HG03439 (cell line): Measurements from ENCODE around the gene ANXA4.
"Not testable (repeated sequence)": the region's sequence is repeated elsewhere in the genome, so short reads cannot be mapped to it uniquely, and the experiment has no call there.

Experiments used
- ATAC-seq: cut with Tn5 transposase; IDR thresholded peaks from one replicate; pipeline ENCODE4 v1.9.1; 2021; ENCODE audit warnings: mild to moderate bottlenecking, moderate library complexity; ENCODE audit not compliant: unreplicated experiment

The ANXA4 gene

DNA sequence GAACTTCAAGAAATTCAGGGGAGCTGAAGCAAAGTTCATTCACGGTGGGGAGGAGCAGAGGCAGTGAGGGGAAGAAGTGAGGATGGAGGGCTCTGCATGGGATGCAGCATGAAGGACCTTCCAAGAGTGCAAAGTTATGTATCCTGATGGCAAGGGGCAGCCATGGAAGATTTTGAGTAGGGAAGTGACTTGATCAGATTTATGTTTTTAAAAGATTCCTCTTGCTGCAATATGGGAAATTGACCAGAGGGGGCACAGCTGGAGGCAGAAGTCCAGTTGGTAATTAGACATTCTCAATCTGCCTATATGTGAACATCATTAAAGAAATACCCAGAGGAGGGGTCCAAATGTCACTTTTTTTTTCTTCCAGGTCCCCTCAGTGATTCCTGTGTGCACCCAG lies 21.5 kb upstream of the ANXA4 start:
- no peak for ATAC-seq

DNA sequence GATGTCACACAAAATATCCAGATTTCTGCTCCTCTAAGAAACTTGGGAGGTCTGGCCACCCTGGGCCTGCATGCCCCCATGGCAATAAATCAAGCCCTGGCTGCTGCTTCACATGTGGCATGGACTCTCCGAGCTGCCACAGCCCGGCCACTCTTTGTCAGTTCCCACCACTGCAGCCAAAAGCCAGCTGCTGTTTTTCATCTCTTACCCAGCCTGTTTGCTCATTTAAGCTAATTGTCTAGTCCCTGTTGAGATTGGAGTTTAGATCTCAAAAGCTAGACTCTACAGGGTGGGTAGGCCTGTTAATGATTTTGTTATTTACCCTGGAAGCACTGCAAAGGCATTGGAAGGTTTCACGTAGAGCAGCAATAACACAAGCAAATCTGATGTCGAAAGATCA lies 20.9 kb upstream of the ANXA4 start:
- ATAC-seq: no peak

DNA sequence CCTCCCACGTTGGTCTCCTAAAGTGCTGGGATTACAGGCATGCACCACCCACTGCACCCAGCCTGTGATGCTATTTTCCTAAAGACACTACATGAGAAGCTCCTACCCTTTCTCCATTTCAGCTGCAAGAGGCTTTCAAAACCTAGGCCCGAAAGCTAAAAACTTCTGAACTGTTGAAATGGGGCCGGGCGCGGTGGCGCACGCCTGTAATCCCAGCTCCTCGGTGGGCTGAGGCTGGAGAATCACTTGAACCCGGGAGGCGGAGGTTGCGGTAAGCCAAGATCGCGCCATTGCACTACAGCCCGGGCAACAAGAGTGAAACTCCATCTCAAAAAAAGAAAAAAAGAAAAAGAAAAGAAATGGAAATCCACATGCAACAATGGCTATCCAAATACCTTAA lies 18.1 kb upstream of the ANXA4 start:
- no peak for ATAC-seq

DNA sequence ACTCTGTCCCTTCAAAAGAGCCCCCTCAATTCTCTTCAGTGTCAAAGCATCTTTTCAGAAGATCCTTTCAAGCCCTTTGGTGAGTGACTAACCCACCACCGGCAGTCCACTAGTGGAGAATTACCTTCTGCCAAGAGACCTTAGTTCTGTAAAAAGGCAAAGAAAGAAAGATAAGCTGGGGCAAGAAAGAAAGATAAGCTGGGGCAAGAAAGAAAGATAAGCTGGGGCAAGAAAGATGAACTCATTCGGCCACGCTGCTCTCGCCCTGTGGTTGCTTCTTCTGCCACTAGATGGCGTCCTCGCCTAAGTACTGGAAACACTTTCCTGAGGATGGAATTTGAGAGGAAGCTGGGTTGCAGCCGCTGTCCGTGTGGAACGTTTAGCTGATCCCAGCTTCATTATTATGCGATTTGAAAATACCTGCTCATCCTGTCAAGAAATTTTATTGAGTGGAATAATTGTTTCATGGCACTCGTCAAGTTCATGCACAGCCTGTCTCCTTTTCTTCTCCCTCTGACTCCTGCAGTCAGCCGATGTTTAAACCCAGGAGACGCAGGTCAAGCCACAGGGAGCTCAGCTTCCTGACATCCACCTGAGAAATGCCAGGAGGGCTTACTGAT lies 17.3 kb upstream of the ANXA4 start:
- peak; percentile 73 for ATAC-seq

DNA sequence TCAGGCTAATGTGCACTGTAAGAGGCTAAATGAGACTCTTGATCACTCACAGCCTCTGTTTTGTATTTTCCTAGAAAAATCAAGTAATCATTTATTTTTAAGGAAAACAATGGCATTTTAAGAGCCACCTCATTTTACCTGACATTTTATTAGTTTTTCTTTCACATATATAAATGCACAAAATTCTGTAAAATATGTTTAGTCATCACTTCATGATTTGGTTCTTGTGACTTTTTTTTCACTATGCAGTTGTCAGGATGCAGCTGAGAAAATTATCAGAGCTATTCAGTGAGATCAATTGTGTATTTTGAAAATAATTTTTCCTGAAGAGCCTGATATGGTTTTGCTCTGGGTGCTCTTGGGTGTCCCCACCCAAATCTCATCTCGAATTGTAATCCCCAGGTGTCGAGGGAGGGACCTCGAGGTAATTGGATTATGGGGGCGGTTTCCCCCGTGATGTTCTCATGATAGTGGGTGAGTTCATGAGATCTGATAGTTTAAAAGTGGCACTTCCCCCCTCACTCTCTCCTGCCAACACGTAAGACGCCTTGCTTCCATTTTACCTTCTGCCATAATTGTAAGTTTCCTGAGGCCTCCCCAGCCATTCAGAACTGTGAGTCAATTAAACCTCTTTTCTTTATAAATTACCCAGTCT lies 16.1 kb upstream of the ANXA4 start:
- no peak for ATAC-seq

DNA sequence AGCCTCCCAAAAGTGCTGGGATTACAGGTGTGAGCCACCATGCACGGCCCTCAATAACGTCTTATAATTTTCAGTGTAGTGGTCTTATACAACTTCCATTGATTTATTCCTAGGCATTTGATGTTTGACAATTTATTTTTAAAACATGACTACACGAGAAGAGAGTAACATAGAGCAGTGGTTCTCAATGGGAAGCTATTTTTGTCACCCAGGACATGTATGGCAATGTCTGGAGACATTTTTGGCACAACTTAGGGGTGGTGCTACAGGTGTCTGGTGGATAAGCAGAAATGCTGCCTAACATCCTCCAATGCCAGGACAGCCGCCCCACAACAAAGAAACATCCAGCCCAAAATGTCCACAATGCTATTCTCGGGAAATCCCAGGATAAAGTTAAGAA lies 12.7 kb upstream of the ANXA4 start:
- no peak for ATAC-seq

DNA sequence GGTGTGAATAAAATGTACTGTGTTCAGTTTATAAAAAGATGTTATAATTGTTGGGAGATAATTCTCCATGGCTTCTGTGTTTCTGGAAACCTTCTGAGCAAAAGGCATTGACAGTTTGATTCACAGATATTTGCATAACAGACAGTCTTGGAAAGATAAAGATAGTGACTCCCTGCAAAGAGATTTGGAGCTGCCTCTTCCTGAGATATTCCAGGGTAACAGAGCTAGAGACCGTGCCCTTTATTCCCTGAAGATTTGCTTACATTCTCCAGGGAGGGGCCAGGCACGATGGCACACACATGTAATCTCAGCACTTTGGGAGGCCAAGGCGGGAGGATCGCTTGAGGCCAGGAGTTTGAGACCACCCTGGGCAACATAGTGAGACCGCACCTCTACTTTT lies 12.2 kb upstream of the ANXA4 start:
- no peak for ATAC-seq

DNA sequence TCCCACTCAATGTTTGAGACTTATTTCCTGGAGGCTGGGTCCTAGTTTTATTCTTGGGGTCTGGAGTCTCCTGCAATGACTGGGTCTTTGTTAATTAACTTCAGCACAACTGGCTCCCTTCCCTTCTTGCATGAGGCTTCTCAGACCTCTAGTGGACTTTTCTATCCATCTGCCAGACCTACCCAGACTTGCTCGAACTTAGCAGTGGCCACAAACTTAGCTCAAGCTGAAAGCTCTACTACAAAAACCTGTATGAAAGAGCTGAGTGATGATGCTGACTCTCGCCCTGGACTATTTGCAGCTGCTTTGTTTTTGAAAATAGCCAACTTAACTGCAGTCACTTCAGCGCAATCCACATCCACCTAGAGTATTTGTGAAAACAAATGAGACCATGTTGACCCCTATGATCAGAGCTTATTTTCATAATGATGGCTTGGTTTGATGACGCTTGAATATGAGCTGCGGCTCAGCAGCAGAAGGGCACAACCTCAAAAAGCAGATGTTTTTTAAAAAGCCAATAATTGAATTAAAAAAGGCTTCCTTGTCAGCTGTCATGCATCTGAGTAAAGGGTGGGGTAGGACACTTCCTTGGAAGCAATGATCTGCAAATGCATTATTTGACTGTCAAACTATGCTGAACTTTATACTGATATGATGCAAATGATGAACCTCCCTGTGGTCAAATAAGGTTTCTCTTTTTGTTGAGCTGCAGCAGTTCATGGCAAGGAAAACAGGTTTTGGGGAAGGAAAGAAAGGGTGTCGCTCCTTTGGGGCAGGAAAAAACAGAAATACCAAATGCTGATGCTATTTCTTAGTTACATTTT lies 10.6 kb upstream of the ANXA4 start:
- no peak for ATAC-seq

DNA sequence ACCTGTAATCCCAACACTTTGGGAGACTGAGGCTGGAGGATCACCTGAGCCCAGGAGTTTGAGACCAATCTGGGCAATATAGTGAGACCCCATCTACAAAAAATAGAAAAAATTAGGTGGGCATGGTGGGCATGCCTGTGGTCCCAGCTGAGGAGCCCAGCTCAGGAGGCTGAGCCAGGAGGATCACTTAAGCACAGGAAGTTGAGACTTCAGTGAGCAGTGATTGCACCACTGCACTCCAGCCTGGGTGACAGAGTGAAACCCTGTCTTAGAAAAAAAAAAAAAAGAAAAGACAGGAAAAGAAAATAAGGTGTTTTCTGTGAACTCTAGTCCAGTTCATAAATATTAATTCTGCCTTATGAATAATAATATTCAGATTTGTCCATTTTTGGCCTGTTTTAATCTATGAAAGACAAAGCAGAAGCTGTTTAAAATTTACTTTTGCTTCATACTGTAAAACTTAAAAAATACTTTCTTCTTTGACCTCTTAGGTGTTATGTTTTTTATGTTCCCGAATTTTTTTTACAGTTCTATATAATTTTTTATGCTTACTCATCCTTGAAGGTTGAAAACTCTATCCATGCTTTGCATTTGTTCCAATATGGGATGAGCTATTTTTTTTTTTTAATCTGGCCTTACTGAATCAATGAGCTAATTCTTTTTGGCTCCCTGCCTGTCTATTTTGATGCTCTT lies 8.4 kb upstream of the ANXA4 start:
- ATAC-seq: no peak

DNA sequence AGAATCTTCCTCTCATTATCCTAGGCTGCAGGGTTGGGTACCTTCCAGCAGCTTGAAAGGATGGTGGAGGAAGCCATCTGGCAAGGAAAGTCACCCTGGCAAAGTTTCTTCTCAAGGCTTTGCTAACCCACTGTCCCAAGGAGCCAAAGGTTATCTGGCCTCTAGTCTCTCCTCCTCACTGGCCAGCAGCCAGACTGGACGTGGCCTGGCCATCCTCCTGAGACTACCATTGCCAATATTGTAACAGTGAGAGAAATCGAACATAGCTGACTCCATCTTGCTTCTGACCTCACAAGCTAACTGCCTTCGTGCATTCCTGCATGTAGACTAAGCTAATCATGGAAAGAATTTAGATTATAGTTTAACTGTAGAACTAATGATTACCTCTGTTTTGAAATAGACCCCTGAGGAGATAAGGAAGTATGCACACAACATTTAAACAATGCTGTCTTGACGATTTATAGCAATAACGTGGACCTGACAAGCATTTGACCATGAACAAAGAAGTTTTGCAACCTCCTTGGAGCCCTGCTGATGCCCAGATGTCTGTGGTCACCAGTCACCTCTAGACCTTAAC lies 7.8 kb upstream of the ANXA4 start:
- no peak for ATAC-seq

DNA sequence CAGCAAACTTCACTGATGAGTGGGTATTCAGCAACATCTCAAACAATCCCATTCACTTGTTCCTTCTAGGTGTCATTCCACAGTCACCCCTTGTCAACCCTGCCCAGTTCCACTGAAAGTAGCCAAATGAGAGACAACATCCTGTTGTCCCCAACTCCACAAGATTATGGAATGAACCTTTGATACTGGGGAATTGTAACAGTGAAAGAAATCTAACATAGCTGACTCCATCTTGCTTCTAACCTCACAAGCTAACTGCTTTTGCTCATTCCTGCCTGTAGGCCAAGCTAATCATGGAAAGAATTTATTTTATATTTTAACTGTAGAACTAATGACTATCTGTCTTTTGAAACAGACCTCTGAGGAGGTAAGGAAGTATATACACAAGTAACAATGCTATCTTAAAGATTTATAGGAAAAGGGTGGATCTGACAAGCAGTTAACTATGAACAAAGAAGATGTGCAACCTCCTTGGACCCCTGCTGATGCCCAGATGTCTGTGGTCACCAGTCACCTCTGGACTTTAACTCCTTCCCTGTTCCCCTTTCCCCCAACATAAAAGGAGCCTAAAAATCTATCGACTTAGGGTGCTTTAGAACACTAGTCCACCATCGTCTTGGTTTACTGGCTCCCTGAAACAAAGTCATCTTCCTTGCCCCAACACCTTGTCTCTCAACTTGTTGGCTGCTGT lies 6.9 kb upstream of the ANXA4 start:
- no peak for ATAC-seq

DNA sequence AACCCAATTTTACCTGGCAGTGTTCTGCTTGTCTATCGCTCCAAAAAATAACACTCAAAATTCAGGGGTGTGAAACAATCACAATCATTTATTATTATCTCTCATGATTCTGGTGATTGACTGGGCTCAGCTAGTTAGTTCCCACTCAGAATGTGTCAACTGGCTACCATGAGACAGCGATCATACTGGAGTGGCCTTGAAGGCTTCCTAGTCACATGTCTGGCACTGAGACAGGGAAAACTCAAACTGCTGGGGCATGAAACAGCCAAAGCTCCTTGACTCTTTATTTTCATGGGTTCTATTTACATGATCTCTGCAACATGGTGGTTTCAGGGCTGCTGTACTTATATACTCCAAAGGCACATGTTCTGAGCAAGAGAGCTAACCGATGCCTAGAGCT lies 6.2 kb upstream of the ANXA4 start:
- no peak for ATAC-seq

DNA sequence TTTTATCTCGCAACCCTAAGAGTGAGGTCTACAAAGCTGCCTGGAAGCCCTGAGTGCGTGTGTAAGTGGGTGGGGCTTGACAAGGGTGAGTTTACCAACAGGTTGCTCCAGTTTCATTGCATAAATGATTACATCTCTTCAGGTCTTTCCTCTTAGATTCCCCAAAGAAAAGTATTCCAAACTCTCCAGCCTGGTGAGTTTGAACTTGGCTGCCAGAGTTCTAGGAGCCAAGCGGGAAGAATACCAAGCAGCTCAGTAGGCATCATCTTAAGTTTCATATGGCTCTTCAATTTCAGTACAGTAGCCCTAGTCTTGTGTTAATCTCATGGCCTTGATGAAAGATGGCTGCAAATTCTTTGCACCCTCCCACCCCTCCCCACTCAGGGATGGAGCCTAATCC lies 3.8 kb upstream of the ANXA4 start:
- not testable (repeated sequence) for ATAC-seq

DNA sequence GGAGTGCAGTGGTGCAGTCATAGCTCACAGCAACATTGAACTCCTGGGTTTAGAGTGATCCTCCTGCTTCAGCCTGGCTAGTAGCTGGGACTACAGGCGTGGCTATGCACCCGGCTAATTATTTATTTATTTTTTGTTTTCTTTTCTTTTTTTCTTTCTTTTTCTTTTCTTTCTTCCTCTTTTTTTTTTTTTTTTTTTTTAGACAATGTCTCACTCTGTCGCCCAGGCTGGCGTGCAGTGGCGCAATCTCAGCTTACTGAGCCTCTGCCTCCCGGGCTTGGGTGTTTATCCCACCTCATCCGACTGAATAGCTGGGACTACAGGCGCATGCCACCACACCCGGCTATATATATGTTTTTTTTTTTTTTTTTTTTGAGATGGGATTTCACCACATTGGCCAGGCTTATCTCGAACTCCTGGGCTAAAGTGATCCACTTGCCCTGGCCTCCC lies 1.4 kb upstream of the ANXA4 start:
- no peak for ATAC-seq

DNA sequence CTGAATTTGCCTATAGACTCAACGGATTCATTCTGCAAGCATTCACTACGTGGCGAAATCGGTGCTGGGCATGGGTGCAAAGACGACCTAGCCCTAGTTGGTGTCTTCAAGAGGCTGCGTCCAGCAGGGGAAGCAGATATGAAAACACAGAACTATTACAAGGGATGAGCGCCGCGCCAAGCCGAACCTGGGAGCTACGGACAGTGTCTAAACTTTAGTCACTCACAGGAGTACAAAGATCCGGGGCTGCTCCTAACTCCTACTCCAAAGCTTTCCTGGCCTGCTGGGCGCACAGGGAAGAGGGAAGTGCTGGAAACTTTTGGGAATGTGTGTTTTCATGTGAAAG lies 732 bp upstream of the ANXA4 start:
- no peak for ATAC-seq

DNA sequence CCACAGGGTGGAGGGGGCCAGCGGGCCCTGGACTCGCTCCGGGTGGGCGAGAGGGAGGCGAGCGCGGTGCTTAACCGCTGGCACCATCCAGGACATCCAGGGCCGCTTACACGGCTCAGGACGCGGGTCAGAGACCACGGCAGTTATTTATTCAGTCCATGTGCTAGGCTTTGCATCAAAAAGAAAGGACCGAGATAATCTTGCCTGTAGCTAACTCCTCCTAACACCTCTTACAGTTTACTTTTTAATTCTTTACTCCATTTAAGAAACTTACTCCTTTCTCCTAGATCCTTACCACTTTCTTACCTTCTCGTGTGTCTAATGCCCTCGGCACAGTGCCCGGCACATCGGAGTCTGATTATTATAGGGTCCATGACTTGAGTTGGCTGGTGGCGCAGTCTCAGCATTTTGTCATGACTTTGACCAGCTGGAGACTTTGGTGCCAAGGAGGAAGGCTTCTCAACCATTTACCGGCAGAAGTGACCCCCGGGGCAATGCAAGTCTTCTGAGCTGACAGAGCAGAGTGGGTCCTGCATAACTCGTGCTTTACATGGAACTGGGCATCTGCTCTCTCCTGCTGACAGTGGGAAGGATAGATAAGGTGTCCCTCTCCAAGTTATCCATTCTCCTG lies 503 bp downstream of the ANXA4 start:
- ATAC-seq: no peak

DNA sequence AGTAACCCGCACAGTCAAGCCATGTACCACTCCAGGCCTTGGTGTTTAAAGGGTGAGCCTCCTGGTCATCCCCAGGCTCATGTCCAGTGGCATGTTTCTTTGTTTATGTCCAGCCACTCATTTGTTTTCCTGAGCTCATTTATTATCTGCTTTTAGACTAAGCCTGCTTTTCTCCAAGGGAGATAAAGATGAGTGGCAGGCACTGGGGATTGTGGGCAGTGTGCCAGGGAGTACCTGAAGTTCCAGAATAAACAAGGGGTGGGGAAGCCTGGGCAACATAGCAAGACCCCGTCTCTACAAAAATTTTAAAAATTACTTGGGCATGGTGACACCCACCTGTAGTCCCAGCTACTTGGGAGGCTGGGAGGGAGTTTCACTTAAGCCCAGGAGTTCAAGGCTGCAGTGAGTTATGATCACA lies 1.9 kb downstream of the ANXA4 start:
- ATAC-seq: no peak

DNA sequence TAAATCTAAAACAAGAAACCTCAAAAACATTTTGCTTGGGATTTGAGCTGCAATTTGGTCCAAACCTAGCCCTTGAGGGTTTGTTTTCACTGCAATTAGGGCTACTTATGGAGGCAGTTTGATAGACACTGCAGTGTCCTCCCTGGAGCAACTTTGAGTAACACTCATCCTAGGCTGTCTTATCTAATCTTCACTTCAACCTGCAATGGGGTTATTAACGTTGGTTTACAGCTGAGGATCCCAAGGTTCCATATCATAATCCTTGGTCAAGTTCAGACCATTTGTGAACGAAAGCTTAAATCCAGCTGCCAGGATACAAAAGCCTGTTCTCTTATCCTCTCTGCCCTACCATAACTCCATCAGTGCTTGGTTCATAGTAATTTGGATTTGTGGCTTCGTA lies 2.5 kb downstream of the ANXA4 start:
- ATAC-seq: no peak

DNA sequence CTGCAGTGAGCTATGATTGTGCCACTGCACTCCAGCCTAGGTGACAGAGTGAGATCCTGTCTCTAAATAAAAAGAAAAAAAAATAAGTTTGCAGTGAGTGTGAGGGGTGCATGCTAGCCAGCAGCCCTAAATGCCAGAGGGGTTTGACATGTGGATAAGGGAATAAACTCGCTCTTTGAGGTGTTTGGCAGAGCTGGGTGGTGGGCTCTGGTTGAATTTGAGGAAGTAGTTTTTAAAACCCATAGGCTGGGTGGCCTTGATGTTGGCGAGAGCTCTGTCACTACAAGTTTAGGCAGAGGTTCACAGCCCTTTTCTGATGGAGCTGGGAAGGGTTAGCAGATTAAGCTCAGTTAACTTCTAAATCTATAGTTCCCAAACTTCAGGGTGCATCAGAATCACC lies 3.1 kb downstream of the ANXA4 start:
- no peak for ATAC-seq

DNA sequence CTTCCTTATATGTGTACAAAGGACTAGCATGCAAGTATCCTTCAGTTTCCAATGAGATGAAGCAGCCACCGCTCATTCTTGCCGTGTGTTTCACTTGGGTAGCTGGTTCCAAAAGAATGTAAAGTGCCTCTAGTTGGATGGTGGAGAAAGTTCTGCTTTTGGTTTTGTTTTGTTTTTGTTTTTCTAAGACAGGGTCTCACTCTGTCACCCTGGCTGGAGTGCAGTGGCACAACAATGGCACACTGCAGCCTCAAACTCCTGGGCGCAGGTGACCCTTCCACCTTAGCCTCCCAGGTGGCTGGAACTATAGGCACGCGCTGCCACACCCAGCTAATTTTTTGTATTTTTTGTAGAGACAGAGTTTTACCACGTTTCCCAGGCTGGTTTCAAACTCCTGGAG lies 8.3 kb downstream of the ANXA4 start:
- no peak for ATAC-seq
